PFSK-1 (cell line): ENCODE results near the gene SCUBE1.
A peak's percentile ranks its signal among the peaks of the same experiment; 100 is the strongest.

Source experiments
- FOXP2 ChIP-seq: optimal IDR thresholded peaks from 2 replicates; pipeline ENCODE3; 2011; ENCODE audit warnings: borderline replicate concordance, control low read depth, inconsistent platforms; ENCODE audit not compliant: insufficient read depth; ENCODE audit errors: extremely low read length, extremely low read depth
- POLR2AphosphoS5 ChIP-seq: IDR thresholded peaks from 2 replicates; pipeline ENCODE4 v1.6.1; 2012; ENCODE audit warnings: low read depth, mild to moderate bottlenecking, control low read depth, low read length, moderate library complexity
- REST ChIP-seq, 2 experiments: IDR thresholded peaks; 2 replicates each; pipeline versions ENCODE4 v1.6.1 to v1.8.0; 2011 to 2012; ENCODE audit warnings: low read depth in 2 of 2, low read length in 2 of 2, control low read depth in 1 of 2, inconsistent platforms in 1 of 2, mild to moderate bottlenecking in 1 of 2, moderate library complexity in 1 of 2; ENCODE audit not compliant: insufficient read depth in 1 of 2
- SIN3A ChIP-seq: IDR thresholded peaks from 2 replicates; pipeline ENCODE4 v1.6.1; 2012; ENCODE audit warnings: mild to moderate bottlenecking, low read length, moderate library complexity, borderline replicate concordance; ENCODE audit not compliant: insufficient read depth
- TAF1 ChIP-seq: IDR thresholded peaks from 2 replicates; pipeline ENCODE4 v1.6.1; 2012; ENCODE audit warnings: low read length, control low read depth, borderline replicate concordance; ENCODE audit not compliant: insufficient read depth

Gene SCUBE1

GRCh38 chr22:43153899-43154298, 189.3 kb downstream of the SCUBE1 start:
- TF ChIP-seq POLR2AphosphoS5 (no peak), SIN3A (no peak), TAF1 (no peak), FOXP2 (no peak), REST (IDR thresholded peaks at IDR 0.05; ENCODE audit: insufficient read depth in 1 of 2, low read depth in 2 of 2, low read length in 2 of 2) (no peak)

GRCh38 chr22:43152357-43153071, 190.7 kb downstream of the SCUBE1 start:
- TF ChIP-seq SIN3A (no peak; the same call in 1 of the 2 replicates), POLR2AphosphoS5 (no peak), TAF1 (no peak), REST (IDR thresholded peaks at IDR 0.05; ENCODE audit: insufficient read depth in 1 of 2, low read depth in 2 of 2, low read length in 2 of 2) (no peak), FOXP2 (no peak)

DNA sequence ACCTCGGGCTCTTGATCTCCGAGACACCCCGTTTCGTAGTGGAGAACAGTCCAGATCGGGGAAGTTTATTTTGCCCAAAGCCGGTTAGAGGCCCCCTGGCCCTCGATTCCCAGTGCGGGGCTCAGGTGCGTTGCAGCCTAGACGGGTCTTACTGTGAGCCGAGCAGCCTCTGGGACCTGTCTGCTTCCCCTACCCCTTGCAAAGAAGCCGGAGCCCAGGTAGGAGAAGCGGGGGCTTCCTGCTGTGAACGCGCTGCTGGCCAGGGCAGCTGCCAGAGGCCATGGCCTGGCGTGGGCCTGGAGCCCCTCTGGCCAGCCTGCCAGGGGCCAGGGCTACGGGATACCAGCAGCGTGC, 191.2 kb downstream of the SCUBE1 start:
- no peak for TF ChIP-seq REST (IDR thresholded peaks at IDR 0.05; ENCODE audit: insufficient read depth in 1 of 2, low read depth in 2 of 2, low read length in 2 of 2)
- TF ChIP-seq SIN3A: no peak
- no peak for TF ChIP-seq TAF1
- no peak for TF ChIP-seq POLR2AphosphoS5
- no peak for TF ChIP-seq FOXP2

DNA sequence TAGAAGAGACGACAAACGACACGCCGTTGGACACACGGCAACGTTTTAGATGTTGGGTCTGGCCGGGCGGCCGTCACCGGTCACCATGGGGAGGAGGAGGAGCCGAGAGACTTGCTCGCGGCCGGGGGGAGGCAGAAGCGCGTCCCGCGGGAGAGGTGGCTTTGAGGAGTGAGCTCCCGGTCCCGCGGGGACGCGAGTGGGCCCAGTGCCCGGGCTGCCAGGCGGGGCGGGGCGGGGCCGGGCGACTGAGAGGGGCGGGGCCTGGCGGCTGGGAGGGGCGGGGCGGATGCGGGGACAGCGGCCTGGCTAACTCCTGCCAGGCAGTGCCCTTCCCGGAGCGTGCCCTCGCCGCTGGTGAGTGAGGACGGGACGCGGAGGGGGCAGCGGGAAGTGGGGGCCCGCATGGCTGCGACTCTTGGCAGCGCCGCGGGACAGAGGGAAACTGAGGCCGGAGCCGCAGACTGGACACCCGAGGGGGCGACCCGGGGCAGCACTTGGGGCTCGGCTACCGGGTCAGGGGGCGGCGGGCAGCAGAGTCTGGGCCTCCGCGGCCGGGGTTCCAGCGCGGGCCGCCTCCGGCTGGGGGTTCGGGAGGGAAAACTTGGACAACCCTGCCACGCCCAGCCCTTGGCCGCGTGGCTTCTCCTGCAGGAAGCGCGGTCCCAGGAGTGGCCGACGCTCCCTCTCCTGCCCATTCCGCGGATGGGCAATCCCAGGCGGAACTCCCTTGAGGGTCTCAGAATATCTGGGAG, 191.7 kb downstream of the SCUBE1 start, which contains the start of gene TSPO:
Gene TSPO (plus strand): TSS at position 309 of the 752 bp plus-strand sequence. CDS start 7,680 bp downstream, outside the sequence.
- TF ChIP-seq SIN3A: no peak
- TF ChIP-seq POLR2AphosphoS5: no peak
- TF ChIP-seq REST (IDR thresholded peaks at IDR 0.05; ENCODE audit: insufficient read depth in 1 of 2, low read depth in 2 of 2, low read length in 2 of 2): no peak
- TF ChIP-seq FOXP2: peak; percentile 30
- TF ChIP-seq TAF1: no peak
